ENCODE data around the gene SUSD3.
A peak's percentile ranks its signal among the peaks of the same experiment; 100 is the strongest.

SUSD3 gene

DNA sequence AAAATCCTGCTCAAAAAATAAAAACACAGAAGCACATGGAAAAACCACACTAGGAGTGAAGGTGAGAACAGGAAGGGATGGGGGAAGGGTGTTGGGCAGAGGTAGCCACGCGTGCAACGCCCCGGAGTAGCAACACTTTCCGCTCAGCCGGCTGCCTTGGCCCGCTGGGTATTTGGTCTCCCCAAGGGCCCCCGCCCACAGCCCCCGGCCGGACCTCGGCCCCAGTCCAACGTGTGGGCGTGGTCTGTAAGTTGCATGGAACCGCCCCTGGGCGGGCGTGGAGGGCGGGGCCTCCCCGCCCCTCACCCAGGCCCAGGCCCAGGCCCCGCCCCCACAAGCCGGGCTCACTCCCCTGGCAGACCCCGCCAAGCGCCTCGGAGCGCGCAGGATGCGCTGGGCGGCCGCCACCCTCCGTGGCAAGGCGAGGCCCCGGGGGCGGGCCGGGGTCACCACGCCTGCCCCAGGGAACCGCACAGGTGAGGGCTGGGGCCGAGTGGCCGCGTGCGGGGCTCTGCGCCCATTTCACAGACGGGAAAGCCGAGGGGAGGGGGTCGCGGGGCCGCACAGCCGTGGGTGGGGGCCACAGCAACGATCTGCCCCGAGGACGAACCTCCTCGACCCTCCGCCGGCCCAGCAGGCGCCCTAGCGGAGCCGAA is at the start of gene SUSD3:
TSS of gene SUSD3 (plus strand) at position 347 of the 656 bp plus-strand sequence. CDS start at position 389, 42 bp downstream.
- Histone ChIP-seq H3K9ac (ENCODE audit: low read length) (peak within 1 kb of the TSS; percentile 76), H3K27me3 (ENCODE audit: low read depth, low read length) (no peaks in the 10 kb centered on the region), H3K27ac (ENCODE audit: low read length) (no peak within 1 kb of the TSS), H2AFZ (ENCODE audit: low read depth, low read length) (peak within 1 kb of the TSS; percentile 75; the same call in 1 of the 2 replicates), H3K79me2 (ENCODE audit: low read length) (peaks cover 14% of the 10 kb centered on the region), H3K4me3 (ENCODE audit: low read length) (peak within 1 kb of the TSS; percentile 89), H4K20me1 (ENCODE audit: insufficient read depth, low read length) (0 out of 2 replicates have a peak, but pooled peaks cover 6% of the 10 kb centered on the region), H3K36me3 (replicated peaks; ENCODE audit: low read depth, low read length) (no peaks in the 10 kb centered on the region), H3K9me3 (ENCODE audit: insufficient read depth, low read length) (no peaks in the 10 kb centered on the region), H3K4me1 (ENCODE audit: low read length) (peaks cover 40% of the 10 kb centered on the region), H3K4me2 (ENCODE audit: low read length) (peak within 1 kb of the TSS; percentile 100)
- TF ChIP-seq EZH2phosphoT487 (IDR thresholded peaks at IDR 0.05; ENCODE audit: low read depth) (no peak), CTCF (IDR thresholded peaks at IDR 0.05; ENCODE audit: low read depth, low read length) (no peak)

DNA sequence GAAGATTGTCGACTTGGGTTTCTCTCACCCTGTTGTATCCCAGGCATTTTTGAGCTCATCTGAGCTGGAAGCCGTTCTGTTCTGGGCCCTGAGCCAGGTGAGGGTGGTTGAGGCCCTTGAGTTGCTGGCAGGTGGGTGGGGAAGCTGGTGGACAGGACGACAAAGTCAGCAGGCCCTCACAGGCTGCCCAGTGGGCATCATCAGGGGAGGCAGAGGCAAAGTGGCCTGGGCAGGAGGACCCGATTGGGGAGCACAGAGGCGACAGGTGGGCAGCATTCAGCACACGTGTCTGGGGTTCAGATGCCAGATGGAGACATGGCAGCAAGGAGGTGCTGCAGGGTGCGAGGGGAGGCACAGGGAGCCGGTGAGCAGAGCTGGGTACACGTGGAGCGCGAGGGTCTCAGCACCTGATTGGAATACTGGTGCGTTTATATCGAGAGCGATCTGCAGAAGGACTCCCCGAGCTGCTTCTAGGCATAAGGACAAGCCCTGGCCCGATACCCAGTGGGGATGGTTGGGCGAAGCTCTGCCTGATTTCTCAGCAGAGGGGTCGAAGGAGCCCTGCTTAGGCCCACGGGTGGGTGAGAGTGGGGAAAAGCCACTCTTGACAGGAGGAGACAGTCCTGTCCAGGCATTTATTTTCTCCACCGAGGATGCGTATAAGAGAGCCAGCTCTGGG is 49.0 kb upstream of the SUSD3 start:
- no peaks in the 10 kb centered on the region for H3K36me3 ChIP-seq (replicated peaks; ENCODE audit: low read depth, low read length)

GRCh38 chr9:93010056-93010455 is 48.4 kb upstream of the SUSD3 start:
- H4K20me1 ChIP-seq (ENCODE audit: insufficient read depth, low read length), result no peaks in the 10 kb centered on the region
- no peak overlapping the region for H3K9ac ChIP-seq (ENCODE audit: low read length)
- no peak overlapping the region for H3K27ac ChIP-seq (ENCODE audit: low read length)
- no peak overlapping the region for H2AFZ ChIP-seq (ENCODE audit: low read depth, low read length)
- no peak overlapping the region for H3K4me2 ChIP-seq (ENCODE audit: low read length)
- H3K36me3 ChIP-seq (replicated peaks; ENCODE audit: low read depth, low read length), result no peaks in the 10 kb centered on the region
- no peaks in the 10 kb centered on the region for H3K79me2 ChIP-seq (ENCODE audit: low read length)
- no peaks in the 10 kb centered on the region for H3K9me3 ChIP-seq (ENCODE audit: insufficient read depth, low read length)
- H3K4me1 ChIP-seq (ENCODE audit: low read length), result no peaks in the 10 kb centered on the region
- no peaks in the 10 kb centered on the region for H3K27me3 ChIP-seq (ENCODE audit: low read depth, low read length)
- H3K4me3 ChIP-seq (ENCODE audit: low read length), result no peak overlapping the region
- TF ChIP-seq EZH2phosphoT487 (IDR thresholded peaks at IDR 0.05; ENCODE audit: low read depth) (no peak), CTCF (IDR thresholded peaks at IDR 0.05; ENCODE audit: low read depth, low read length) (no peak)

More for the DNA sequence above, 49.0 kb upstream of the SUSD3 start:
- Histone ChIP-seq H3K9me3 (ENCODE audit: insufficient read depth, low read length) (no peaks in the 10 kb centered on the region), H3K27me3 (ENCODE audit: low read depth, low read length) (no peaks in the 10 kb centered on the region), H3K79me2 (ENCODE audit: low read length) (no peaks in the 10 kb centered on the region), H2AFZ (ENCODE audit: low read depth, low read length) (no peak overlapping the region), H3K4me2 (ENCODE audit: low read length) (no peak overlapping the region), H3K9ac (ENCODE audit: low read length) (no peak overlapping the region), H3K4me1 (ENCODE audit: low read length) (no peaks in the 10 kb centered on the region), H3K4me3 (ENCODE audit: low read length) (no peak overlapping the region), H3K27ac (ENCODE audit: low read length) (no peak overlapping the region), H4K20me1 (ENCODE audit: insufficient read depth, low read length) (no peaks in the 10 kb centered on the region)
- TF ChIP-seq EZH2phosphoT487 (IDR thresholded peaks at IDR 0.05; ENCODE audit: low read depth) (no peak), CTCF (IDR thresholded peaks at IDR 0.05; ENCODE audit: low read depth, low read length) (no peak)

GRCh38 chr9:93010704-93011103 is 47.8 kb upstream of the SUSD3 start:
- Histone ChIP-seq H3K4me1 (ENCODE audit: low read length) (no peaks in the 10 kb centered on the region), H3K9ac (ENCODE audit: low read length) (no peak overlapping the region), H3K9me3 (ENCODE audit: insufficient read depth, low read length) (no peaks in the 10 kb centered on the region), H3K4me2 (ENCODE audit: low read length) (no peak overlapping the region), H2AFZ (ENCODE audit: low read depth, low read length) (no peak overlapping the region), H3K79me2 (ENCODE audit: low read length) (no peaks in the 10 kb centered on the region), H3K4me3 (ENCODE audit: low read length) (no peak overlapping the region), H4K20me1 (ENCODE audit: insufficient read depth, low read length) (no peaks in the 10 kb centered on the region), H3K27ac (ENCODE audit: low read length) (no peak overlapping the region), H3K36me3 (replicated peaks; ENCODE audit: low read depth, low read length) (no peaks in the 10 kb centered on the region), H3K27me3 (ENCODE audit: low read depth, low read length) (no peaks in the 10 kb centered on the region)
- no peak for TF ChIP-seq CTCF (IDR thresholded peaks at IDR 0.05; ENCODE audit: low read depth, low read length)
- no peak for TF ChIP-seq EZH2phosphoT487 (IDR thresholded peaks at IDR 0.05; ENCODE audit: low read depth)
